Mammary microvascular endothelial cell (primary cell): ENCODE results near the gene BCL6. TPM values are rescaled to one million over a fixed set of nuclear protein-coding genes. Genes with fewer than 3 reads are reported as not detected.

Source experiments
- total RNA-seq: library from RNA; depleted of rRNA; stranded (reverse); fragments of >200 nt; gene quantifications from 2 replicates; pipeline ENCODE4 v1.2.3, GENCODE V29; 2015

Gene BCL6
- 5.7 and 7.5 TPM in 2 replicates for total RNA-seq

GRCh38 chr3:187745201-187746058, at the start of gene BCL6:
BCL6 (minus strand) TSS chr3:187745468; CDS start chr3:187733693, 11,775 bp downstream.

DNA sequence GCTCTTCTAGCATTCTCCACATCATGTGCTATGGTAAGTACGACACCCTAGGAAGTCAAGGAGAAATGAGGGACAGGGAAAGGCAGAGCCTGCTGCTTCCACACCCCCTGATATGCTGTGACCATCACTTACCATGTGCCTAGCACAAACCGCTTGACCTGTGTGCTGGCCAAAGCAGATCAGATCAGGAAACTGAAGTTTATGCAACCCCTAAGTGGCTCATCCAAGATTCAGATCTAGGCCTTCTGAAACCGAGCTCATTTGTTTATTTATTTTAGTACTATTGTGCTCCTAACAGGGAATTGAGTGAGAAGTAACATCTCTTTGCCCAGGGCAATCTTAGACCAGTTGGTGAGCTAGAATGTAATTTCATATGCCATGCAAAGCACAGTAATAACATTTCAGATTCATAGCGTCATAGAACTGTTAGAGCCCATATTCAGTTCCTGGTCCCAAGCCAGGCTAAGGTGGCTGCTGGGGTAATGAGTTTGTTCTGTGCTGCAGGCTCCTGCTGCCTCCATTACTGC, 42.7 kb downstream of the BCL6 start, which contains the start of gene RTP2:
Gene RTP2, minus strand, starts transcription at position 51 of the 527 bp plus-strand sequence. CDS start 429 bp downstream, outside the sequence.

Other genes with a start within 250 kb of the BCL6 start
- gene SST, start 75.1 kb downstream of the BCL6 start, total RNA-seq: not detected in 2 replicates
- gene RTP2, start 42.9 kb downstream of the BCL6 start, total RNA-seq: not detected in 2 replicates